OCI-LY1 (cell line): Measurements from ENCODE around the gene SULF2.

ENCODE experiments used
- H2AFZ ChIP-seq: fragments of 200-600 bp; sonication (generic), shearing (Covaris generic); 2 replicates; pipeline ENCODE4 v1.6.0; 2014; ENCODE audit warnings: antibody characterized with exemption, mild to moderate bottlenecking, low read length
- H3F3A ChIP-seq: fragments of 200-600 bp; sonication (generic), shearing (Covaris generic); 2 replicates; pipeline ENCODE4 v1.6.0; 2014; ENCODE audit warnings: mild to moderate bottlenecking, antibody characterized with exemption, low read length, moderate library complexity; ENCODE audit not compliant: insufficient read depth
- H3K27ac ChIP-seq: fragments of 200-600 bp; sonication (generic); 2 replicates; pipeline ENCODE4 v1.5.1; 2014; ENCODE audit warnings: low read length, mixed run types, mild to moderate bottlenecking, low read depth; ENCODE audit not compliant: poor library complexity, severe bottlenecking
- H3K27me3 ChIP-seq: fragments of 200-600 bp; sonication (generic); 2 replicates; pipeline ENCODE4 v1.6.0; 2014; ENCODE audit warnings: antibody characterized with exemption, mild to moderate bottlenecking, low read length, moderate library complexity; ENCODE audit not compliant: insufficient read depth
- H3K36me3 ChIP-seq: fragments of 200-600 bp; sonication (generic); 2 replicates; pipeline ENCODE4 v1.6.1; 2014; ENCODE audit warnings: mild to moderate bottlenecking, antibody characterized with exemption, low read length, moderate library complexity, mixed read lengths; ENCODE audit not compliant: insufficient read depth
- H3K4me1 ChIP-seq: fragments of 200-600 bp; sonication (generic); 2 replicates; pipeline ENCODE4 v1.5.1; 2014; ENCODE audit warnings: mild to moderate bottlenecking, low read length, moderate library complexity; ENCODE audit not compliant: insufficient read depth, severe bottlenecking
- H3K4me2 ChIP-seq: fragments of 200-600 bp; sonication (generic), shearing (Covaris generic); 2 replicates; pipeline ENCODE4 v1.6.1; 2014; ENCODE audit warnings: low read length
- H3K4me3 ChIP-seq: fragments of 200-600 bp; sonication (generic); 2 replicates; pipeline ENCODE4 v1.5.1; 2014; ENCODE audit warnings: low read length, low read depth, mild to moderate bottlenecking, mixed read lengths; ENCODE audit not compliant: poor library complexity, severe bottlenecking
- H3K79me2 ChIP-seq: fragments of 200-600 bp; shearing (Covaris generic); 2 replicates; pipeline ENCODE4 v1.6.1; 2016; ENCODE audit warnings: mixed run types, low read length, mixed read lengths; ENCODE audit not compliant: insufficient read depth
- H3K9ac ChIP-seq: fragments of 200-600 bp; sonication (generic), shearing (Covaris generic); 2 replicates; pipeline ENCODE4 v1.6.1; 2014; ENCODE audit warnings: mild to moderate bottlenecking, low read length, mixed read lengths
- H3K9me2 ChIP-seq: fragments of 200-600 bp; sonication (generic), shearing (Covaris generic); 2 replicates; pipeline ENCODE4 v1.6.1; 2014; ENCODE audit warnings: low read depth, mild to moderate bottlenecking, low read length, mixed read lengths
- H3K9me3 ChIP-seq: fragments of 200-600 bp; shearing (Covaris generic); 2 replicates; pipeline ENCODE4 v1.6.1; 2014; ENCODE audit warnings: low read length, mixed read lengths
- H4K20me1 ChIP-seq: fragments of 200-600 bp; sonication (generic), shearing (Covaris generic); 2 replicates; pipeline ENCODE4 v1.6.0; 2016; ENCODE audit warnings: mild to moderate bottlenecking, low read length; ENCODE audit not compliant: insufficient read depth
- CTCF ChIP-seq: fragments of 200-600 bp; sonication (generic), shearing (Covaris generic); IDR thresholded peaks from 2 replicates; pipeline ENCODE4 v1.5.1; 2017; ENCODE audit warnings: mild to moderate bottlenecking, antibody characterized with exemption, low read length, moderate library complexity, mixed read lengths
- EZH2 ChIP-seq: fragments of 200-600 bp; sonication (generic), shearing (Covaris generic); IDR thresholded peaks from 2 replicates; pipeline ENCODE4 v1.8.0; 2017; ENCODE audit warnings: borderline replicate concordance, mixed run types, mild to moderate bottlenecking, antibody characterized with exemption, low read length, moderate library complexity, mixed read lengths

SULF2 gene

DNA sequence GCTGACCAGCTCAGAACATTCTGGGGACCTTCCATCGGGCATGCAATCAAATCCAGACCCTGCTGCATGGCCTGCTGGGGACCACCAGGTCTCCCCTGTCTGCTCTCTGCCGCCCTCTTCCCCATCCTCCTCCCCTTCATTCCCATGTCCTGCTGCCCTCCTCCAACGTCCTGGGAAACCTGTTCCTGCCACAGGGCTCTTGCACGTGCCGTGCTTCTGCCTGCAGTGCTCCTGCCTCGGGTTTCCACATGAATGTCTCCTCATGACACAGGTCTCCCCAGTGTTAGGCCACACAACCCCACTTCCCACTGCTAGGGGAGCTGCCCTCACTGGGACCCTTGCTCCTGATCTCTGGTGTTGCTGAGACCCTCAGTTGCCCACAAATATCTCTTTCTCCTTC is 37.2 kb downstream of the SULF2 start:
- H3K4me1 ChIP-seq = no peaks in the 10 kb centered on the region
- H4K20me1 ChIP-seq = no peaks in the 10 kb centered on the region
- H3K27me3 ChIP-seq = no peaks in the 10 kb centered on the region
- H3F3A ChIP-seq = no peaks in the 10 kb centered on the region
- no peak overlapping the region for H2AFZ ChIP-seq
- TF ChIP-seq EZH2 = no peak
- TF ChIP-seq CTCF = no peak
- no peaks in the 10 kb centered on the region for H3K79me2 ChIP-seq
- H3K36me3 ChIP-seq = no peaks in the 10 kb centered on the region
- no peak overlapping the region for H3K4me2 ChIP-seq
- H3K4me3 ChIP-seq = no peak overlapping the region
- H3K9ac ChIP-seq = no peak overlapping the region
- no peaks in the 10 kb centered on the region for H3K9me2 ChIP-seq
- H3K27ac ChIP-seq = no peak overlapping the region
- no peaks in the 10 kb centered on the region for H3K9me3 ChIP-seq

DNA sequence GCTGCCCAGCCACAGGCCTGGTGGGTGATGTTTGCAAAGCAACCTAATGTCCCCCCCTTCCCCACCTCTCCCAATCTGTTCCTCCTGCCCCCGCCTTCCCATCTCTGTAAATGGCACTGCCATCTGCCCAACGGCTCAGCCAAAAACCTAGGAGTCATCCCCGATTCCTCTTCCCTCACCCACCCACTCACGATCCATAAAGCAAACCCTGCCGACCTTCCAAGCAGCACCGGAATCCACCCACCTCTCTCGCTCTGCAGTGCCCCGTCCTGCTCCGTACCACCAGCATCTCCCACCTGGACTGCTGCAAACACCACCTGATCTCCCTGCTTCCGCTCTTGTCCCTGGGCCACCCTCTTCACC is 37.6 kb downstream of the SULF2 start:
- no peaks in the 10 kb centered on the region for H3K36me3 ChIP-seq
- no peaks in the 10 kb centered on the region for H3F3A ChIP-seq
- no peak for TF ChIP-seq EZH2
- no peak for TF ChIP-seq CTCF
- H3K4me2 ChIP-seq = no peak overlapping the region
- H3K4me1 ChIP-seq = no peaks in the 10 kb centered on the region
- no peaks in the 10 kb centered on the region for H4K20me1 ChIP-seq
- no peak overlapping the region for H3K27ac ChIP-seq
- H3K79me2 ChIP-seq = no peaks in the 10 kb centered on the region
- no peaks in the 10 kb centered on the region for H3K27me3 ChIP-seq
- H3K9ac ChIP-seq = no peak overlapping the region
- no peaks in the 10 kb centered on the region for H3K9me3 ChIP-seq
- no peak overlapping the region for H3K4me3 ChIP-seq
- H3K9me2 ChIP-seq = no peaks in the 10 kb centered on the region
- no peak overlapping the region for H2AFZ ChIP-seq

GRCh38 chr20:47744803-47745202 is 40.5 kb downstream of the SULF2 start:
- Histone ChIP-seq H3F3A (no peaks in the 10 kb centered on the region), H3K4me3 (no peak overlapping the region), H3K4me1 (no peaks in the 10 kb centered on the region), H3K36me3 (no peaks in the 10 kb centered on the region), H3K9me2 (no peaks in the 10 kb centered on the region), H3K79me2 (no peaks in the 10 kb centered on the region), H3K27ac (no peak overlapping the region), H4K20me1 (no peaks in the 10 kb centered on the region), H3K9me3 (no peaks in the 10 kb centered on the region), H3K9ac (no peak overlapping the region), H2AFZ (no peak overlapping the region), H3K4me2 (no peak overlapping the region), H3K27me3 (no peaks in the 10 kb centered on the region)
- TF ChIP-seq CTCF (no peak), EZH2 (no peak)
